ENCODE results near the gene LSM5.

GRCh38 chr7:32481921-32482320, 8.3 kb downstream of the LSM5 start:
- TF ChIP-seq EZH2 (IDR thresholded peaks at IDR 0.05; ENCODE audit: borderline replicate concordance, low read depth, low read length, poor library complexity, severe bottlenecking) (no peak), CTCF (conservative IDR thresholded peaks at IDR 0.05; ENCODE audit: low read depth, low read length) (no peak)
